Uterus (tissue), 4 donors: ENCODE measurements around the gene DONSON. TPM values are rescaled to one million over a fixed set of nuclear protein-coding genes. Genes with fewer than 3 reads are reported as not detected.

Source experiments
- DNase-seq, 2 donors: peaks; one replicate each; pipeline ENCODE4 v3.0.0-alpha.2; 2019 to 2020
- H3K27ac ChIP-seq, 2 donors: fragments of 200-600 bp; sonication (generic); 1 replicate in 1 of 2; 2 replicates in 1 of 2; pipeline ENCODE4 v1.5.1; 2016 to 2018
- H3K27me3 ChIP-seq, 2 donors: fragments of 200-600 bp; sonication (generic); one replicate each; pipeline ENCODE4 v1.5.1; 2018 to 2019; ENCODE audit warnings: control low read depth in 1 of 2
- H3K36me3 ChIP-seq, 2 donors: fragments of 200-600 bp; sonication (generic); one replicate each; pipeline ENCODE4 v1.5.1; 2019; ENCODE audit warnings: control low read depth in 1 of 2
- H3K4me1 ChIP-seq, 2 donors: fragments of 200-600 bp; sonication (generic); one replicate each; pipeline ENCODE4 v1.5.1; 2018 to 2019; ENCODE audit warnings: control low read depth in 1 of 2
- H3K4me3 ChIP-seq, 2 donors: fragments of 200-600 bp; sonication (generic); 1 replicate in 1 of 2; 2 replicates in 1 of 2; pipeline ENCODE4 v1.5.1; 2018 to 2019; ENCODE audit warnings: mild to moderate bottlenecking in 1 of 2
- H3K9me3 ChIP-seq, 2 donors: fragments of 200-600 bp; sonication (generic); one replicate each; pipeline ENCODE4 v1.5.1; 2019; ENCODE audit warnings: control low read depth in 1 of 2
- CTCF ChIP-seq, 4 experiments: fragments of 200-600 bp in 2 of 4; fragments of 450-650 bp in 2 of 4; sonication (generic) in 2 of 4; IDR thresholded peaks; one replicate each; pipeline ENCODE4 v1.5.1; 2016 to 2019; ENCODE audit warnings: antibody characterized with exemption in 4 of 4, mild to moderate bottlenecking in 2 of 4, moderate library complexity in 1 of 4
- POLR2A ChIP-seq, 2 donors: fragments of 450-650 bp; IDR thresholded peaks; one replicate each; pipeline ENCODE4 v1.6.1; 2016; ENCODE audit warnings: antibody characterized with exemption in 2 of 2, mild to moderate bottlenecking in 1 of 2, moderate library complexity in 1 of 2
- intact Hi-C: fragments of 100-400 bp; cut with DNase I; formaldehyde crosslinking; loops from one replicate; pipeline ENCODE4 v1.15.1; 2023; ENCODE audit warnings: low total_unique reads
- total RNA-seq, 4 donors: library from RNA; depleted of rRNA in 3 of 4; stranded (reverse); fragments of >200 nt in 3 of 4; gene quantifications; one replicate each; pipeline versions ENCODE4 v1.1.0 to v1.2.4, GENCODE V29; 2014 to 2023
- donor health status: DM: yes; HTN: yes; CAD: no.

The DONSON gene
- total RNA-seq, 4 donors from 2014 or later = 7.2 to 19.8 (median 12.8) TPM

- intact Hi-C loops = no loop called here
- Histone ChIP-seq H3K4me3 (no peak overlapping the region), H3K9me3 (no peaks in the 10 kb centered on the region), H3K27me3 (no peaks in the 10 kb centered on the region), H3K36me3 (no peaks in the 10 kb centered on the region), H3K27ac (peak overlapping the region in 1 of 2 donors; percentile 99), H3K4me1 (peaks cover 6 to 7% of the 10 kb centered on the region in 2 donors)
- no peak for DNase-seq
- TF ChIP-seq CTCF (IDR thresholded peaks at IDR 0.05) (no peak), POLR2A (IDR thresholded peaks at IDR 0.05) (no peak)
Measured at GRCh38 chr21:33540711-33541104, 47.8 kb downstream of the DONSON start.

GRCh38 chr21:33539616-33540015 lies 48.9 kb downstream of the DONSON start:
- no peak for DNase-seq
- Histone ChIP-seq H3K4me3 (no peak overlapping the region), H3K4me1 (peaks cover 6 to 7% of the 10 kb centered on the region in 2 donors), H3K27me3 (no peaks in the 10 kb centered on the region), H3K9me3 (no peaks in the 10 kb centered on the region), H3K27ac (no peak overlapping the region), H3K36me3 (no peaks in the 10 kb centered on the region)
- TF ChIP-seq POLR2A (IDR thresholded peaks at IDR 0.05) = no peak
- TF ChIP-seq CTCF (IDR thresholded peaks at IDR 0.05) = no peak
- intact Hi-C loops = no loop called here

DNA sequence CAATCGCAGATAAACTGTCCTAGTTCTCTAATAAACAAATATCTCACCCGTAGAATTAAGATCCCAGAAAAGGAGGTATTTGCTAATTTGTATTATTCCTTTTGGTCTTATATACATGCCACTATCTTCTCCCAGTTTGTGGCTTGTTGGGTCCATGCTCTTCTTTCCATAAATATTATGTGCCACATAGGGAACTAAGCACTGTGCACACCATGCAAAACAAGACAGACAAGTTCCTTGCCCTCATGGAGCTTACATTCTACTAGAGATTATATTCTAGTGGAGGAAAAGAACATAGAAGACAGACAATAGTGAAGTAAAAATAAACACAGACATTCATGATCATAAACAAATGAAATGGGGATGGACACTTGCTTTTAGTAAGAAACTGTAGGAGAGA lies 51.3 kb downstream of the DONSON start:
- TF ChIP-seq POLR2A (IDR thresholded peaks at IDR 0.05) = no peak
- no peak for DNase-seq
- Histone ChIP-seq H3K27me3 (no peaks in the 10 kb centered on the region), H3K4me1 (peaks cover 6 to 7% of the 10 kb centered on the region in 2 donors), H3K4me3 (no peak overlapping the region), H3K27ac (no peak overlapping the region), H3K9me3 (no peaks in the 10 kb centered on the region), H3K36me3 (no peaks in the 10 kb centered on the region)
- intact Hi-C loops = no loop called here

- TF ChIP-seq POLR2A (IDR thresholded peaks at IDR 0.05) = no peak
- TF ChIP-seq CTCF (IDR thresholded peaks at IDR 0.05) = no peak
- H3K4me3 ChIP-seq = no peak overlapping the region
- no peaks in the 10 kb centered on the region for H3K9me3 ChIP-seq
- H3K27ac ChIP-seq = no peak overlapping the region
- H3K36me3 ChIP-seq = no peaks in the 10 kb centered on the region
- intact Hi-C loops = no loop called here
- DNase-seq = no peak
- H3K4me1 ChIP-seq = no peaks in the 10 kb centered on the region
- H3K27me3 ChIP-seq = no peaks in the 10 kb centered on the region
Measured at GRCh38 chr21:33531007-33531406, 57.5 kb downstream of the DONSON start.

Other genes starting within 250 kb of the DONSON start
- 10 to 100 TPM; 25.4 to 67.6 (median 58.3) TPM for gene IFNGR2, start 185.3 kb downstream of the DONSON start, total RNA-seq
- gene TMEM50B, start 108.7 kb downstream of the DONSON start, total RNA-seq = 100 to 1,000 TPM in 1 of 4 donors, 10 to 100 TPM in 3; 43.3 to 116 (median 76.7) TPM
- gene DNAJC28, start 97.0 kb downstream of the DONSON start, total RNA-seq = 1 to 10 TPM in 2 of 4 donors, not detected in 2; 1.4 to 2.1 TPM
- 100 to 1,000 TPM in 1 of 4 donors, 10 to 100 TPM in 3; 10.5 to 120 (median 36.6) TPM for gene GART, start 46.6 kb downstream of the DONSON start, total RNA-seq
- 100 to 1,000 TPM; 249 to 420 (median 304) TPM for gene SON, start 45.6 kb downstream of the DONSON start, total RNA-seq
- gene CRYZL1, start 53.1 kb upstream of the DONSON start, total RNA-seq = 100 to 1,000 TPM in 1 of 4 donors, 10 to 100 TPM in 3; 66.8 to 147 (median 67.3) TPM
- 10 to 100 TPM; 21.8 to 77.4 (median 48.1) TPM for gene ITSN1, start 53.8 kb upstream of the DONSON start, total RNA-seq